Stimulated activated CD4-positive, alpha-beta T cell treated with anti-CD3 and anti-CD28 coated beads, TNF-alpha, amount 100 ng/mL, for 4 hours (primary cell): Measurements from ENCODE around the gene CXCR1.
"Not testable (repeated sequence)": the region's sequence is repeated elsewhere in the genome, so short reads cannot be mapped to it uniquely, and the experiment has no call there.

Experiments
- DNase-seq, 3 experiments: peaks; one replicate each; pipeline ENCODE4 v3.0.0-alpha.2; 2020; ENCODE audit warnings: low read depth in 3 of 3

The CXCR1 gene

GRCh38 chr2:218161644-218162043 lies 5.1 kb downstream of the CXCR1 start:
- DNase-seq = no peak

GRCh38 chr2:218155953-218156479 lies 10.7 kb downstream of the CXCR1 start:
- no peak for DNase-seq

DNA sequence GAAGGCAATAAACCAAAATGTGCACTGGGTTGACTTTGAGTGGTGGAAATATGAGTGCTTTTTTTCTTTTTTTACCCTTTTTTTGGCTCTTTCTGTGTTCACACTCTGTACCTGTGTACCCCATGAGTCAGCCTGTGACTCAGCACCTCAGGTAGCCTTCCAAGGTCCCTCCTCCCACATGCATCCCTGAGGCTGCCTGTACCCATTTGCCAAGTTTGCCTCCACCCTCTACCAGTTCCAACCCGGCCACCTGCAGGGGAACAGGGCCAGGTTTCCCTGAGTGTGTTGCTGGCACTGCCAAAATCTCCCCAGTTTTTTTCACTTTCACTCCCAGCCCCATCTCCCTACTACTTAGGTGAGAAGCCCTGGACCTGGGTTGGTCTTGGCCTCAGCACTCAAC lies 14.0 kb downstream of the CXCR1 start:
- no peak for DNase-seq

- DNase-seq = no peak
These were observed 14.6 kb downstream of the CXCR1 start for GRCh38 chr2:218152172-218152571.

GRCh38 chr2:218149848-218150440 lies 16.8 kb downstream of the CXCR1 start:
- no peak for DNase-seq

DNA sequence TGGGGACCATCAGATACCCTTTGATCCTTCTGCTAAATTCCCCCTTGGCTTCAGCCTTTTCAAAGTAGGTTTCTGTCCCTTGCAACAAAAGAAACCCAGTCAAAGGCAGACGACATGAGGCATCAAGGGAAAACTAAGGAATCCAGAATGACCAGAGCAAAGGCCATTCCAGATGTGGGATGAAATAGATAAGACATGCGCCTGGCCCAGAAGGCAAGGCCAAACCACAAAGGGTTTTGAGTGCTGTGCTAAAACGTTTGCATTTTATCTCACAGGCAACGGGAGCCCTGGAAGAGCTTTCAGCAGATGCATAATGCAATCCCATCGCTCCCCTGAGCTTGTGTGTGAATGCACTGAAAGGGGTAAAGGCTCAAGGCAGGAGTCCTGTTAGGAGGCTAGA lies 17.7 kb downstream of the CXCR1 start:
- no peak for DNase-seq

- no peak for DNase-seq
These were observed 20.7 kb downstream of the CXCR1 start for GRCh38 chr2:218146056-218146455.

GRCh38 chr2:218145124-218145523 lies 21.6 kb downstream of the CXCR1 start:
- no peak for DNase-seq

- no peak for DNase-seq
These were observed 28.7 kb downstream of the CXCR1 start for GRCh38 chr2:218138047-218138446.

GRCh38 chr2:218137514-218137913 lies 29.2 kb downstream of the CXCR1 start:
- DNase-seq = no peak

- no peak for DNase-seq
These were observed 35.9 kb downstream of the CXCR1 start for GRCh38 chr2:218130822-218131221.

- DNase-seq = no peak
These were observed 36.4 kb downstream of the CXCR1 start for GRCh38 chr2:218130377-218130776.

DNA sequence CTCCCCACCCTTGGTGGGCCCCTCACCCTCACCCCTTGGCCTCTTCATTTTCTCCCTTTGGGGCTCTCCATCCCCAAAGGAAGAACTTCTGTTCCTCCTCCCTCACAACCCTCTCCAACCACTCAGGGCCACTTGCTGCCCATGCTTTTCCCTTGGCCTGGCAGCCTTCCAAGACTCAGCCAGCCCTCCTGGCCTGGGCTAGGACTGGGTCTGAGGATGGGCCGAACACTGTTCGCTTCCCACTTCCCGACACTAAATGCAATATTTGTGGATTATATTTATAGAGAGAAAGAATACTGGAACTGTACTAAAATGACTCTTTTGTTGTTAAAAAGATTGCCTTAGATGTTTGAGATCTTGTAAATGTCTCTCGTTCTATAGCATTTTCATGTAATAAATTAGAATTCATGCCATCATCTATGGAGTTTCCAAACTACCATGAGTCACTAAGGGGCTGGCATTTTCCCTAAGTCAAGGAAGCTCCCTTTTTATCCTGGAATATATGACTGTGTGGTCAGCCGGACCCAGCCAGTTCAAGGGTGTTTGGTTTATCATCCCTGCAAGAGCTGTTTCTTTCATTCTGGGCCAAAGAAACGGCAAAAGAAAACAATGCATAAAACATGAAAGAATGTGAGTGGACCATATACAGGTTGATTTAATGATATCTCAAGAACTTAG lies 37.2 kb downstream of the CXCR1 start:
- no peak for DNase-seq

DNA sequence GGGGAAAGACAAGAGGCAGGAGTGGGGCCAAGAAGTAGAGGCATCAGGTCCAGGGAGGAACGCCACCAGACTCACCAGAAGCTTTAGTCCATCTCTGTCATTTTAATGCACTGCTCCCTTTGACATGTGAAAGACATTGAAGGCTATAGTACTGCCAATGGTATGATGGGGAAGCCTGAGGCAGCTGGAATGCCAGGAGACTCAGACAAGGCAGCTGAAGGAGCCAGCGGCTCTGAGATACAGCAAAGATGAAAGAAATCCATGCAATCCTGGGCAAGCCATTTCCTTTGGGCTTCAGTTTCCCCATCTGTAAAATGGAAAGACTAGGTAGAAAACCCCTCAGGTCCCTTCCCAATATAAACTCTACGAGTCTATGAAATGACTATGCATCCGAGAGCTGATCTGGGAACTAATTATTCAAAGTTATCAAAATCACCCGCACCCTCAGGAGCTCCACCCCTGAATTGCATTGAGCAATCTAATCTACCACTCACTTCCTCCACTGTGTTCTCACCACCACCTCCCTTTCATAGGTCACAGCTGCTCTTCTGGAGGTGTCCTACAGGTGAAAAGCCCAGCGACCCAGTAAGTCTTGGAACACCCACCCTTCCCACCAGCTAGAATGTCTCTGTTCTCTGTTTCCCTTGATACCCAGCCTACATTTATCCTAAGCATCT lies 37.8 kb downstream of the CXCR1 start:
- no peak for DNase-seq

DNA sequence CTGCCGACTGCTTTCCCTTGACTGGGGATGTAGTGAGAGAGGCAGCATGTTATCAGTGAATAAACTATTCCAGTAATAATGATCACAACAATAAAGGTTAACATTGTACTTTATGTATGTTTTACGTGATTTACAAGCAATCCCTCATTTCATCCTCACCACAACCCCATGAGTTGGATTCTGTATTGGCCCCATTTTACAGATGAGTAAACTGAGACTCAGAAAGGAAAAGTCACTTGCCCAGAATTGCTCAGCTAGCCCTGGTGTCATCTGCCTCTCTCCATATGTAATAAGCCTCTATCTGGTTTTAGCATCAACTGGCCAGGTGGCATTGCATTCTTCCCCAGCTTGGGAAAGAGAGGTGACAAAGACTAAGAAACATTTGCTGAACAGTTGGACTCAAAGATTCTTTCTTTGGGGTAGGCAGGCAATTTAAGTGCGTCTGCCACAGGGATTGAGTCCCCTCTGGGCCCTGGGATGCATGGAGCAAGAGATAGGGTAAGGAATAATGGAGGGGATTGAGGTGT lies 38.8 kb downstream of the CXCR1 start:
- DNase-seq = no peak

DNA sequence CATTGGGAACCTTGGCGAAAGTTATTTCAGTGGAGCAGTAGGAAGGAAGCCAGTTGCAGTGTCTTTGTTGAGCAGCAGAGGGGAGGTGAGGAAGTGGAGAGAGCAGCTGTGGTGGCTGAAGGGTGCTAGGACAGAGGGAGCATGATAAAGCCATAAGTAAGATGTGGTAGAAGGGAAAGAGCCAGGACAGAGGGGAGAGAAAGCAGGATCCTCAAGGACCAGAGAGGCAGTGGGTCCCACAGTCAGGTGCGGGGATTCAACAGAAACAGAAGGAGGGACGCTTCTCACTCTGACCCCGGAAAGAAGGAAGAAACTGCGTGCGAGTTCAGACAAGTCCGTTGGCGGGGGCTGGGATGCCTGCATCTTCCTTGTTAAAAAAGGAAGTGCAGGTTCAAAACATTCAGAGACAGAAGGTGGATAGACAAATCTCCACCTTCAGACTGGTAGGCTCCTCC lies 41.1 kb downstream of the CXCR1 start, which contains the start of gene CXCR2:
Gene CXCR2 (plus strand): TSS at position 403 of the 455 bp plus-strand sequence. CDS start 8,774 bp downstream, outside the sequence.
- DNase-seq = no peak

DNA sequence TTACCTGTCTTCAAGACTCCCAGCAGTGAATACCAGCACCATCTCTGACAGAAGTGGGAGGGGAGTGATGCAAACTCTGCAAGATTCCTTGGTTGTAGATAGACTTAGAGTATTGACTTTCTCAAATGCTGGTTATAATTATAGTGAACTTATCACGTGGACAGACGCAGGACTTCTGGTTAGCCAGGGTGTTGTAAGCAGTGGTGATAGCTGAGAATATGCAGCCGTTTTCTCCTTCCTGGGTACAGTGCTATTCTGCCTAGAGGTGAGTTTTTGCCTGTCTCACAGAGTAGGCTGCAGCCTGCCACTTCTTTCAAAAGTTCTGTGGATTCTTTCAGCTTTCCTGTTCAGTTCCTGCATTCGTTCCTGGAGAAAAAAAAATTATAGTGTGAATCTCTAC lies 41.7 kb downstream of the CXCR1 start:
- no peak for DNase-seq

GRCh38 chr2:218123986-218124385 lies 42.8 kb downstream of the CXCR1 start:
- DNase-seq = no peak

- not testable (repeated sequence) for DNase-seq
These were observed 44.5 kb downstream of the CXCR1 start for GRCh38 chr2:218122286-218122685.

- DNase-seq = not testable (repeated sequence)
These were observed 45.0 kb downstream of the CXCR1 start for GRCh38 chr2:218121789-218122188.
